ENCODE data around the gene PITRM1.

Gene PITRM1

GRCh38 chr10:3171488-3171887 lies 1.1 kb downstream of the PITRM1 start:
- H3K27ac ChIP-seq: peak overlapping the region in 5 of 21 experiments; percentile 89 to 94 (median 91)
- H3K4me3 ChIP-seq: peak overlapping the region in 6 of 7 experiments; percentile 56 to 91 (median 86)

GRCh38 chr10:3169673-3170072 lies 2.9 kb downstream of the PITRM1 start:
- no peak overlapping the region for H3K4me3 ChIP-seq

GRCh38 chr10:3169271-3169670 lies 3.3 kb downstream of the PITRM1 start:
- Histone ChIP-seq H3K4me3 (no peak overlapping the region), H3K27ac (no peak overlapping the region)

More at GRCh38 chr10:3169673-3170072, 2.9 kb downstream of the PITRM1 start:
- H3K27ac ChIP-seq: no peak overlapping the region

- Histone ChIP-seq H3K4me3 (no peak overlapping the region), H3K27ac (no peak overlapping the region)
Observed at GRCh38 chr10:3167611-3168330, 4.8 kb downstream of the PITRM1 start.

GRCh38 chr10:3166496-3167290 lies 5.9 kb downstream of the PITRM1 start:
- no peak overlapping the region for H3K27ac ChIP-seq
- no peak overlapping the region for H3K4me3 ChIP-seq

- Histone ChIP-seq H3K27ac (no peak overlapping the region), H3K4me3 (no peak overlapping the region)
Observed at GRCh38 chr10:3165196-3165595, 7.4 kb downstream of the PITRM1 start.

GRCh38 chr10:3163879-3164278 lies 8.7 kb downstream of the PITRM1 start:
- H3K27ac ChIP-seq: no peak overlapping the region
- H3K4me3 ChIP-seq: no peak overlapping the region

- Histone ChIP-seq H3K27ac (no peak overlapping the region), H3K4me3 (no peak overlapping the region)
Observed at GRCh38 chr10:3162533-3162932, 10.0 kb downstream of the PITRM1 start.

- H3K27ac ChIP-seq: no peak overlapping the region
- H3K4me3 ChIP-seq: no peak overlapping the region
Observed at GRCh38 chr10:3159152-3159551, 13.4 kb downstream of the PITRM1 start.

GRCh38 chr10:3154666-3155065 lies 17.9 kb downstream of the PITRM1 start:
- no peak overlapping the region for H3K4me3 ChIP-seq
- no peak overlapping the region for H3K27ac ChIP-seq

- H3K4me3 ChIP-seq: no peak overlapping the region
- H3K27ac ChIP-seq: no peak overlapping the region
Observed at GRCh38 chr10:3152566-3152935, 20.0 kb downstream of the PITRM1 start.

- Histone ChIP-seq H3K4me3 (no peak overlapping the region), H3K27ac (no peak overlapping the region)
Observed at GRCh38 chr10:3151889-3152565, 20.6 kb downstream of the PITRM1 start.

- no peak overlapping the region for H3K27ac ChIP-seq
- no peak overlapping the region for H3K4me3 ChIP-seq
Observed at GRCh38 chr10:3150961-3151360, 21.6 kb downstream of the PITRM1 start.

- no peak overlapping the region for H3K27ac ChIP-seq
- H3K4me3 ChIP-seq: no peak overlapping the region
Observed at GRCh38 chr10:3150366-3150765, 22.2 kb downstream of the PITRM1 start.

- Histone ChIP-seq H3K4me3 (no peak overlapping the region), H3K27ac (no peak overlapping the region)
Observed at GRCh38 chr10:3149918-3150317, 22.7 kb downstream of the PITRM1 start.

GRCh38 chr10:3148994-3149393 lies 23.6 kb downstream of the PITRM1 start:
- Histone ChIP-seq H3K27ac (no peak overlapping the region), H3K4me3 (no peak overlapping the region)

- H3K4me3 ChIP-seq: no peak overlapping the region
- no peak overlapping the region for H3K27ac ChIP-seq
Observed at GRCh38 chr10:3148041-3148440, 24.5 kb downstream of the PITRM1 start.

- no peak overlapping the region for H3K4me3 ChIP-seq
- no peak overlapping the region for H3K27ac ChIP-seq
Observed at GRCh38 chr10:3147117-3147820, 25.3 kb downstream of the PITRM1 start.

GRCh38 chr10:3146289-3146688 lies 26.3 kb downstream of the PITRM1 start:
- H3K4me3 ChIP-seq: no peak overlapping the region
- no peak overlapping the region for H3K27ac ChIP-seq

GRCh38 chr10:3145366-3145765 lies 27.2 kb downstream of the PITRM1 start:
- Histone ChIP-seq H3K27ac (no peak overlapping the region), H3K4me3 (no peak overlapping the region)
